Measurements from ENCODE around the gene NPR3.

The NPR3 gene

GRCh38 chr5:32810804-32811203, 99.7 kb downstream of the NPR3 start:
- DNase-seq (ENCODE audit: low read depth in 2 of 2) = no peak

DNA sequence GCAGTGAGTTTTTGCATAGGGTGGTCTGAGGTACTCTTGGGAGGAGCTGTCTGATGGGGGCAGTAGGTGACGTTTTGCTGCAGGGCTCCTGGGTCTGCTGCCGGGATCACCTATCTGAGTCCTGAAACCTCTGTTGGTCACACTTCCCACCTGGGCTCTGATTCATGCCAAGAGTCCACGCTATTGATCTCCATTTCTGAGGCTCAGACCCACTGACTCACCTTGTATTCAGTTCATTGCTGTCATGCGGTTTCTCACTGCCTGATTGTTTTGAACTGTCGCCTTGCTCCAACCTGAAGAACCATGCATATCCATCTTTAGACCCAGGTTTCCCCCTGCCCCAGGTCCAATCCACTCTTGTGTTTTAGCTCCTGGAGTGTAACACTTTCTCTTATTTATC, 101.3 kb downstream of the NPR3 start:
- no peak for DNase-seq (ENCODE audit: low read depth in 2 of 2)

- DNase-seq (ENCODE audit: low read depth in 2 of 2) = no peak
Measured at GRCh38 chr5:32814141-32814540, 103.0 kb downstream of the NPR3 start.

- DNase-seq (ENCODE audit: low read depth in 2 of 2) = no peak
Measured at GRCh38 chr5:32814620-32815019, 103.5 kb downstream of the NPR3 start.

DNA sequence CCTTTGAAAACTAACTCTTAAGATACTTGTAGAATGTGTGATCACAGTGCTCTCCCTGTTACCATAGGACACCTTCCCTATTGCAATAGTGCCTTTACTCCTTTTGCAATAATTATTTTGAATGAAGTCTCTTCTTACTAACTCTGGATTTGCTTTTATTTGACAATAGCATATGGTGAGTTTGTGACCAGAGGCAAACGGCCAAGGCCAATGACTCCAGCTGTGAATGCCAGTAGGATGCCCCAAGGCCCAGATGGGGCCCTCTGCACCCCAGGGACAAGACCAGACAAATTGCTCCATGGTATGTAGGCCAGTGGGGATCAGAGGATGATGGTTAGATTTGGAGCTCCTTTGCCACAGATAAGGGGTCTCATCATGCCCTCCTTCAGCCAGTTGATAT, 116.9 kb downstream of the NPR3 start:
- DNase-seq (ENCODE audit: low read depth in 2 of 2) = no peak

GRCh38 chr5:32828492-32828891, 117.4 kb downstream of the NPR3 start:
- DNase-seq (ENCODE audit: low read depth in 2 of 2) = no peak

GRCh38 chr5:32831624-32832023, 120.5 kb downstream of the NPR3 start:
- no peak for DNase-seq (ENCODE audit: low read depth in 2 of 2)

DNA sequence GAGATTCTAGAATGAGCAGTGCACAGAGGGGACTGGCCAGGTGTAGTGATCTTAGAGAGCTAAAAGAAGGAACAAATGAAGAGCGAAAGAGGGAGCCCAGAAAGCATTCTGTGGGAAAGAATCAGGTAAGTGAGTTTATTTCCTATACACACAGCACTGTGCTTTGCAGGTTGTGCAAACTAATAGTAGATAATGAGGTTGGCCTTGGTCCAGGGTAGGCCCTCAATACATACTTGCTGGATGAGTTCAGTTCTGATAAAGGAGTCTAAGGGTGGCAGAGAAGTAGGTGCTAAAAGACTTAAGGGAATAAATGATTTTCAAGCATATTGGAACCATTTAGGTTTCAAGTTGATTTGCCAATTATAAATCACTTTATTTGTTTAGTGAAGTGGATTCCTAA, 122.0 kb downstream of the NPR3 start:
- DNase-seq (ENCODE audit: low read depth in 2 of 2) = no peak

GRCh38 chr5:32833663-32834062, 122.5 kb downstream of the NPR3 start:
- no peak for DNase-seq (ENCODE audit: low read depth in 2 of 2)

GRCh38 chr5:32834251-32834650, 123.1 kb downstream of the NPR3 start:
- DNase-seq (ENCODE audit: low read depth in 2 of 2) = no peak

DNA sequence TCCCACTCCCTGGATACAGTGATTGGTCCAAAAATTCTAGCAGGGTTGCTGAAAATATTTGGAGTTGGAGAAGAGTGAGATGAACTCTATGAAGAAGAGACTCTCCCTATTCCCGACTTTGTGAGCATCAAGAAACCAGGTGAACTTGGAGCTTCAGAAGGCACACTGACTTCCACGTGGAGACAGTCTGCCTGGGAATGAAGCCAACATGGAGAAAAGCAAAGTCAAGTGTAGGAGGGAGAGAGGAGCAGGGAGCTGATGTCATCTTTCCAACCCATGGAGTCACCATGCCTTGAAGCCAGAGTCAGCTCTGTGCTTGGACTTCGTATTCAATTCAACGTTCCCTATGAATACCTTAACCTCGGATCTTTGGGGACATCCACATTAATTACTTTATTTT, 125.1 kb downstream of the NPR3 start:
- no peak for DNase-seq (ENCODE audit: low read depth in 2 of 2)

DNA sequence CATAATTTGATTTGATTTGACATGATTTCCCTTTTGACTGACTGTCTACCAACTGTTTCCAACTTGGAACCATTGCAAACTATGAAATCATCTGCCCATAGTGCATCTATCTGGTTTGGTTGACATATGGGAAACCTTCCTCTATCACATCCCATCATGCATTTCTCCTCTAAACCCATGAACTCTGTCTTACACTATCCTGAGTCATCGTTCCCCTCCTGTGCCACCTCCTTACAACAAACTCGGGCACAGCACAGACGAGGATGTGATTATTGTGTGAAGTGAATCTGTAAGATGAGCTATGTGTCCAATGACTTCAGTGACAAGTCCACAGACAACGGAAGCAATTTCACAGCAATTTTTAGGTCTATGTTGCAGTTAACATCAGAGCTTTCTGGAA, 126.1 kb downstream of the NPR3 start:
- DNase-seq (ENCODE audit: low read depth in 2 of 2) = no peak

DNA sequence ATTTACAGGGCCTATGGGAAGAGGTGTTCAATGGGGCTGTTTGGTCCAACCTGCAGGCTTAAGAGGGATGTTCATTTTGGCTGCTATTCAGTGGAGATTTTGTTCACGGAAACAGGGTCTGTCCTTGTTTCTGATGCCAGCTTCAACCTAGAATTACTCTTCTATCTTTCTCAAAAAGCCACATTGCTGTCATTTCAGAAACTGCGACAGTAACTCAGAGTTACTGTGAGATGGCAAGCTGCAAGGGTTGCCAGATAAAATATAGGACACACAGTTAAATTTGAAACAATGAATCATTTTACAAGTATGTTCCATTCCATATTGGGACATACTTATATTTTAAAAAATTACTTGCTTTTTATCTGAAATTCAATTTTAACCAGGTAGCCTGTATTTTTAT, 128.0 kb downstream of the NPR3 start:
- DNase-seq (ENCODE audit: low read depth in 2 of 2) = no peak

GRCh38 chr5:32840606-32841005, 129.5 kb downstream of the NPR3 start:
- no peak for DNase-seq (ENCODE audit: low read depth in 2 of 2)
